Panc1 (cell line): ENCODE results near the gene CYP1A2.
"Not testable (repeated sequence)": the region's sequence is repeated elsewhere in the genome, so short reads cannot be mapped to it uniquely, and the experiment has no call there.

Experiments used
- CTCF ChIP-seq: fragments of 450-650 bp; IDR thresholded peaks from 2 replicates; pipeline ENCODE4 v1.5.1; 2017; ENCODE audit warnings: mild to moderate bottlenecking
- POLR2AphosphoS5 ChIP-seq: IDR thresholded peaks from 2 replicates; pipeline ENCODE4 v1.6.1; 2012; ENCODE audit warnings: mild to moderate bottlenecking, low read depth, low read length, moderate library complexity
- SIN3A ChIP-seq: IDR thresholded peaks from 2 replicates; pipeline ENCODE4 v1.6.1; 2012; ENCODE audit warnings: low read depth, mild to moderate bottlenecking, low read length, moderate library complexity, borderline replicate concordance; ENCODE audit not compliant: insufficient read depth
- TCF7L2 ChIP-seq: IDR thresholded peaks from 2 replicates; pipeline ENCODE4 v1.6.1; 2011; ENCODE audit warnings: mild to moderate bottlenecking, low read depth, low read length, inconsistent platforms

DNA sequence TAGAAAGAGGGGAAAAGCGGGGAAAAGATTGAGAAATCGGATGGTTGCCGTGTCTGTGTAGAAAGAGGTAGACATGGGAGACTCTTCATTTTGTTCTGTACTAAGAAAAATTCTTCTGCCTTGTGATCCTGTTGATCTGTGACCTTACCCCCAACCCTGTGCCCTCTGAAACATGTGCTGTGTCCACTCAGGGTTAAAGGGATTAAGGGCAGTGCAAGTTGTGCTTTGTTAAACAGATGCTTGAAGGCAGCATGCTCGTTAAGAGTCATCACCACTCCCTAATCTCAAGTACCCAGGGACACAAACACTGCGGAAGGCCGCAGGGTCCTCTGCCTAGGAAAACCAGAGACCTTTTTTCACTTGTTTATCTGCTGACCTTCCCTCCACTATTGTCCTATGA is 19.3 kb upstream of the CYP1A2 start:
- TF ChIP-seq CTCF, POLR2AphosphoS5, TCF7L2, SIN3A: not testable (repeated sequence)
